H9 (cell line): ENCODE results near the gene SASS6. TPM values are rescaled to one million over a fixed set of nuclear protein-coding genes. Genes with fewer than 3 reads are reported as not detected.
A peak's percentile ranks its signal among the peaks of the same experiment; 100 is the strongest.

Experiments
- DNase-seq: peaks from one replicate; pipeline ENCODE4 v3.0.0-alpha.2; 2017
- H2AFZ ChIP-seq: one replicate; pipeline ENCODE4 v1.6.1; 2013; ENCODE audit warnings: mild to moderate bottlenecking, low read length, control low read depth, moderate library complexity
- H2AK5ac ChIP-seq: 2 replicates; pipeline ENCODE4 v1.6.1; 2013; ENCODE audit warnings: low read length, control low read depth, mixed read lengths; ENCODE audit not compliant: insufficient read length
- H2BK120ac ChIP-seq: one replicate; pipeline ENCODE4 v1.6.1; 2013; ENCODE audit warnings: low read depth, mild to moderate bottlenecking, low read length, control low read depth, inconsistent platforms; ENCODE audit not compliant: poor library complexity, severe bottlenecking
- H2BK12ac ChIP-seq: 2 replicates; pipeline ENCODE4 v1.6.1; 2013; ENCODE audit warnings: low read length, control low read depth, mixed read lengths, low read depth; ENCODE audit not compliant: insufficient read length
- H2BK15ac ChIP-seq: 2 replicates; pipeline ENCODE4 v1.6.1; 2013; ENCODE audit warnings: low read depth, low read length, control low read depth
- H2BK20ac ChIP-seq: one replicate; pipeline ENCODE4 v1.6.1; 2013; ENCODE audit warnings: low read depth, mild to moderate bottlenecking, low read length, control low read depth, inconsistent platforms; ENCODE audit not compliant: poor library complexity, severe bottlenecking
- H2BK5ac ChIP-seq: 2 replicates; pipeline ENCODE4 v1.6.1; 2013; ENCODE audit warnings: low read length, control low read depth, mixed read lengths; ENCODE audit not compliant: insufficient read length
- H3K14ac ChIP-seq: 2 replicates; pipeline ENCODE4 v1.6.1; 2013; ENCODE audit warnings: low read length, control low read depth; ENCODE audit not compliant: insufficient read depth
- H3K18ac ChIP-seq: 2 replicates; pipeline ENCODE4 v1.6.1; 2013; ENCODE audit warnings: low read depth, mild to moderate bottlenecking, mixed read lengths, low read length, control low read depth; ENCODE audit not compliant: insufficient read length
- H3K23ac ChIP-seq: 2 replicates; pipeline ENCODE4 v1.6.1; 2013; ENCODE audit warnings: low read length, control low read depth, mixed read lengths, low read depth; ENCODE audit not compliant: insufficient read length
- H3K23me2 ChIP-seq: 2 replicates; pipeline ENCODE4 v1.6.1; 2013; ENCODE audit warnings: low read depth, mild to moderate bottlenecking, mixed read lengths, low read length, control low read depth; ENCODE audit not compliant: insufficient read length, poor library complexity, severe bottlenecking
- H3K27ac ChIP-seq: 2 replicates; pipeline ENCODE4 v1.5.1; 2013; ENCODE audit warnings: low read length, control low read depth, mixed read lengths, low read depth; ENCODE audit not compliant: insufficient read length
- H3K27me3 ChIP-seq: 2 replicates; pipeline ENCODE4 v1.6.1; 2013; ENCODE audit warnings: low read length, control low read depth, inconsistent platforms; ENCODE audit not compliant: insufficient read depth
- H3K4ac ChIP-seq: 2 replicates; pipeline ENCODE4 v1.6.1; 2013; ENCODE audit warnings: low read depth, mild to moderate bottlenecking, control low read depth, inconsistent platforms, low read length, moderate library complexity
- H3K4me1 ChIP-seq: 2 replicates; pipeline ENCODE4 v1.6.1; 2013; ENCODE audit warnings: low read length, control low read depth, inconsistent platforms; ENCODE audit not compliant: insufficient read depth
- H3K4me2 ChIP-seq: 2 replicates; pipeline ENCODE4 v1.6.1; 2013; ENCODE audit warnings: low read length, control low read depth, mixed read lengths; ENCODE audit not compliant: insufficient read length, insufficient read depth
- H3K56ac ChIP-seq: 2 replicates; pipeline ENCODE4 v1.6.1; 2013; ENCODE audit warnings: low read depth, mild to moderate bottlenecking, mixed read lengths, low read length, control low read depth; ENCODE audit not compliant: insufficient read length
- H3K79me1 ChIP-seq: 2 replicates; pipeline ENCODE4 v1.6.1; 2013; ENCODE audit warnings: low read depth, mild to moderate bottlenecking, moderate library complexity, low read length, control low read depth, inconsistent platforms; ENCODE audit not compliant: insufficient read depth, poor library complexity, severe bottlenecking
- H3K79me2 ChIP-seq: 2 replicates; pipeline ENCODE4 v1.6.1; 2013; ENCODE audit warnings: low read length, control low read depth, inconsistent platforms; ENCODE audit not compliant: insufficient read depth
- H3K9ac ChIP-seq: 2 replicates; pipeline ENCODE4 v1.6.1; 2013; ENCODE audit warnings: low read length, control low read depth, mixed read lengths; ENCODE audit not compliant: insufficient read length; ENCODE audit errors: extremely low read depth
- H3K9me3 ChIP-seq: one replicate; pipeline ENCODE4 v1.6.1; 2013; ENCODE audit warnings: low read depth, low read length, inconsistent platforms; ENCODE audit not compliant: control insufficient read depth
- H3T11ph ChIP-seq: one replicate; pipeline ENCODE4 v1.6.1; 2013; ENCODE audit warnings: mild to moderate bottlenecking, low read length, control low read depth, inconsistent platforms
- H4K20me1 ChIP-seq: one replicate; pipeline ENCODE4 v1.6.1; 2013; ENCODE audit not compliant: control insufficient read depth, insufficient read length, insufficient read depth
- H4K5ac ChIP-seq: 2 replicates; pipeline ENCODE4 v1.6.1; 2013; ENCODE audit warnings: low read depth, mild to moderate bottlenecking, mixed read lengths, low read length, control low read depth; ENCODE audit not compliant: insufficient read length
- H4K8ac ChIP-seq: replicated peaks from 2 replicates; pipeline ENCODE4 v1.6.1; 2013; ENCODE audit warnings: low read length, control low read depth, mixed read lengths, low read depth; ENCODE audit not compliant: insufficient read length
- H4K91ac ChIP-seq: 2 replicates; pipeline ENCODE4 v1.6.1; 2013; ENCODE audit warnings: low read depth, mild to moderate bottlenecking, moderate library complexity, mixed read lengths, low read length, control low read depth; ENCODE audit not compliant: insufficient read length
- H3K27ac Mint-ChIP-seq, 3 experiments: 2 replicates in 2 of 3; 3 replicates in 1 of 3; pipeline ENCODE4 v1.8.0; 2020 to 2021; ENCODE audit warnings: mixed read lengths in 3 of 3, mild to moderate bottlenecking in 1 of 3, moderate library complexity in 1 of 3
- H3K27me3 Mint-ChIP-seq: 2 replicates; pipeline ENCODE4 v1.8.0; 2021; ENCODE audit warnings: low read depth, mild to moderate bottlenecking, moderate library complexity, mixed read lengths
- H3K36me3 Mint-ChIP-seq, 3 experiments: 2 replicates in 2 of 3; 3 replicates in 1 of 3; pipeline ENCODE4 v1.8.0; 2020 to 2021; ENCODE audit warnings: low read depth in 3 of 3, mixed read lengths in 3 of 3; ENCODE audit not compliant: insufficient read depth in 1 of 3
- H3K4me1 Mint-ChIP-seq, 2 experiments: 2 replicates each; pipeline ENCODE4 v1.8.0; 2020; ENCODE audit warnings: mixed read lengths in 2 of 2
- H3K4me3 Mint-ChIP-seq, 2 experiments: 2 replicates in 1 of 2; 3 replicates in 1 of 2; pipeline ENCODE4 v1.8.0; 2020 to 2021; ENCODE audit warnings: mild to moderate bottlenecking in 2 of 2, mixed read lengths in 2 of 2, moderate library complexity in 1 of 2
- H3K9me3 Mint-ChIP-seq, 2 experiments: 2 replicates in 1 of 2; 3 replicates in 1 of 2; pipeline ENCODE4 v1.8.0; 2020; ENCODE audit warnings: mild to moderate bottlenecking in 2 of 2, mixed read lengths in 2 of 2, moderate library complexity in 1 of 2
- WGBS: extraction: QIAGEN DNeasy Blood & Tissue Kit; methylation state at CpG from one replicate; pipeline ENCODE4 v1.1.7; 2013; ENCODE audit warnings: missing lambda C conversion rate, low lambda C conversion rate, mixed read lengths; ENCODE audit not compliant: insufficient read length; ENCODE audit errors: extremely low coverage; 5-methylcytosine and 5-hydroxymethylcytosine counted together
- total RNA-seq: library from RNA; stranded (reverse); gene quantifications from 2 replicates; pipeline ENCODE4 v1.2.1, GENCODE V29; 2021
- TF ChIP-seq, protein P1 (sequence below): fragments of 200-600 bp; sonication (generic); conservative IDR thresholded peaks from 3 replicates; pipeline ENCODE4 v1.8.0; 2021; ENCODE audit warnings: antibody characterized with exemption, mild to moderate bottlenecking

Gene SASS6
- total RNA-seq, 1 experiment from 2014 or later, result 15.2 TPM

DNA sequence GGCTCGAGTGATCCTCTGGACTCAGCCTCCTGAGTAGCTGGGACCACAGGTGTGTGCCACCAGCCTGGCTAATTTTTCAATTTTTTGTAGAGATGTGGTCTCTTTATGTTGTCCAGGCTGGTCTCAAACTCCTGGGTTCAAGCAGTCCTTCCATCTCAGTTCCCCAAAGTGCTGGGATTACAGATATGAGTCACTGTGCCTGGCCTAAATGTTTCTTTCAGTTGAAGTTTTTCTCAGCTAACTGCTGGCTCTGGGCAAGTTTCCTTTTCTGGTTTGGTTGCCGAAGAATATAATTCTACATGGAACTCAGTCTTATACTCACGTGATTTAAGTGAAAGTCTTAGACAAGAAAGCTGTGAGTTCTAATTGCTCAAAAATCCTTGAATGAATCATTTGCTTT is 57.0 kb downstream of the SASS6 start:
- Histone ChIP-seq H2BK5ac (no peak overlapping the region), H3K18ac (no peak overlapping the region), H2BK20ac (no peak overlapping the region), H3T11ph (no peak overlapping the region), H3K14ac (no peak overlapping the region), H4K20me1 (no peaks in the 10 kb centered on the region), H4K5ac (no peak overlapping the region), H3K27me3 (no peaks in the 10 kb centered on the region), H2BK15ac (no peak overlapping the region), H2BK12ac (no peak overlapping the region), H3K56ac (no peak overlapping the region), H3K27ac (no peak overlapping the region), H3K23ac (no peak overlapping the region), H3K23me2 (no peaks in the 10 kb centered on the region), H2BK120ac (no peak overlapping the region), H3K79me2 (no peaks in the 10 kb centered on the region), H3K4me2 (no peak overlapping the region), H3K4me1 (no peaks in the 10 kb centered on the region), H4K8ac (no peak overlapping the region), H3K9ac (no peak overlapping the region), H3K79me1 (no peaks in the 10 kb centered on the region), H3K9me3 (no peaks in the 10 kb centered on the region), H2AFZ (no peak overlapping the region), H2AK5ac (no peak overlapping the region), H3K4ac (no peak overlapping the region), H4K91ac (no peak overlapping the region)
- no peak overlapping the region for H3K4me3 Mint-ChIP-seq
- no peaks in the 10 kb centered on the region for H3K9me3 Mint-ChIP-seq
- H3K27me3 Mint-ChIP-seq, result no peaks in the 10 kb centered on the region
- H3K36me3 Mint-ChIP-seq, result peaks cover 23 to 64% (median 46%) of the 10 kb centered on the region in 3 experiments; a peak in 6 of 7 replicates
- no peak for DNase-seq
- H3K4me1 Mint-ChIP-seq, result peaks cover 11 to 20% of the 10 kb centered on the region in 2 experiments
- TF ChIP-seq, protein P1, sequence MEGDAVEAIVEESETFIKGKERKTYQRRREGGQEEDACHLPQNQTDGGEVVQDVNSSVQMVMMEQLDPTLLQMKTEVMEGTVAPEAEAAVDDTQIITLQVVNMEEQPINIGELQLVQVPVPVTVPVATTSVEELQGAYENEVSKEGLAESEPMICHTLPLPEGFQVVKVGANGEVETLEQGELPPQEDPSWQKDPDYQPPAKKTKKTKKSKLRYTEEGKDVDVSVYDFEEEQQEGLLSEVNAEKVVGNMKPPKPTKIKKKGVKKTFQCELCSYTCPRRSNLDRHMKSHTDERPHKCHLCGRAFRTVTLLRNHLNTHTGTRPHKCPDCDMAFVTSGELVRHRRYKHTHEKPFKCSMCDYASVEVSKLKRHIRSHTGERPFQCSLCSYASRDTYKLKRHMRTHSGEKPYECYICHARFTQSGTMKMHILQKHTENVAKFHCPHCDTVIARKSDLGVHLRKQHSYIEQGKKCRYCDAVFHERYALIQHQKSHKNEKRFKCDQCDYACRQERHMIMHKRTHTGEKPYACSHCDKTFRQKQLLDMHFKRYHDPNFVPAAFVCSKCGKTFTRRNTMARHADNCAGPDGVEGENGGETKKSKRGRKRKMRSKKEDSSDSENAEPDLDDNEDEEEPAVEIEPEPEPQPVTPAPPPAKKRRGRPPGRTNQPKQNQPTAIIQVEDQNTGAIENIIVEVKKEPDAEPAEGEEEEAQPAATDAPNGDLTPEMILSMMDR, result no peak
- WGBS, result no CpG with 5 or more reads among the region's 3 CpGs
- H3K27ac Mint-ChIP-seq, result peak overlapping the region; percentile 22 to 77 (median 52); a peak in 4 of 7 replicates
